Measurements from ENCODE around the gene SOX6. TPM values are rescaled to one million over a fixed set of nuclear protein-coding genes. Genes with fewer than 3 reads are reported as not detected.
"Not testable (repeated sequence)": the region's sequence is repeated elsewhere in the genome, so short reads cannot be mapped to it uniquely, and the experiment has no call there.

The SOX6 gene
- total RNA-seq, 2 experiments from 2014 or later = not detected

DNA sequence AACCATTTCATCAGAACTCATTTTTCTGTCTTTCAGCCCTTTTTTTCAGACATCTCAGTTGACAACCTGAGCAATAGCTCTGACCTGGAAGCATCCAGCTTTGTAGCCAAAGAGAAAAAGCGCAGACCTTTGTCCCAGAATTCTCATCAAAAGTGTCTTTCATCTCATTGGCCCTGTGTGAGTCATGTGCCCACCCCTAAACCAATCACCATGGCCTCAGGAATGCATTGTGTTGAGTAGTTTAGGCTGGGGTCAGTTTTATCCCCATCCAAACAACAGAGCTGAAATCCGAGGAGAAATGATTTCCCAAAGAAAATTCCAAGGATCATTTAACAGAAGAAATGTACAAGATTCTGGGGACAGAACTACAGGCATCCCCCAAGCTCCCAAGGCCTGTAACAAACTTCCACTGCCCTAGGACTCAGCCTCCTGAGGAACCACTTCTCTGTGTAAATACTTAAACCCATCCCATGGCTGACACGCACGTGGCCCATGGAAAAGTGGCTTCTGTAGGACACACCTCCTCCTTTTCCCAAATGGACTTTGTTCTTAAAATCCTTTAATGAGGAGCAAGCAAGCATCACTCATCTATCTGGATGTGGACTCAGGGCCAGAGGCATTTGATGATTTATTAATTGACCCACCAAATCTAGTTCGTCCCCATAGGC lies 429.0 kb downstream of the SOX6 start:
- ATAC-seq (no peak), DNase-seq (no peak)
- POLR2A ChIA-PET = no interaction called here
- H3K27ac Mint-ChIP-seq = no peak overlapping the region
- no peaks in the 10 kb centered on the region for H3K27me3 Mint-ChIP-seq (ENCODE audit: low read depth)
- no peaks in the 10 kb centered on the region for H3K36me3 Mint-ChIP-seq (ENCODE audit: low read depth)
- no peak overlapping the region for H3K4me3 Mint-ChIP-seq
- H3K9me3 Mint-ChIP-seq (ENCODE audit: insufficient read depth) = no peaks in the 10 kb centered on the region
- CTCF ChIA-PET = interaction anchor here (1.0 kb wide), 1 partner anchor 14 kb away, joined by 4 read pairs; no protein-coding TSS in a partner anchor
- H3K4me1 Mint-ChIP-seq (ENCODE audit: low read depth) = no peaks in the 10 kb centered on the region

DNA sequence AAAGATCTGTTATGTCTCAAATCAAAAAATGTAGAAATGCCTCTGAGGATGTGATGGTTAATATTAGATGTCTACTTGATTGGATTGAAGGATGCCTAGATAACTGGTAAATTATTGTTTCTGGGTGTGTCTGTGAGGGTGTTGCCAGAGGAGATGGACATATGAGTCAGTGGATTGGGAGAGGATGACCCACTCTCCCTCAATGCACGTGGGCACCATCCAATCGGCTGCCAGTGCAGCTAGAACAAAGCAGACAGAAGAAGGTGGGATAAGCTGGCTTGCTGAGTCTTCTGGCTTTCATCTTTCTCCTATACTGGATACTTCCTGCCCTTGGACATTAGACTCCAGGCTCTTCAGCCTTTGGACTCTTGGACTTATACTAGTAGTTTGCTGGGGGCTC lies 430.3 kb downstream of the SOX6 start:
- no peaks in the 10 kb centered on the region for H3K9me3 Mint-ChIP-seq (ENCODE audit: insufficient read depth)
- CTCF ChIA-PET = no interaction called here
- ATAC-seq = no peak

DNA sequence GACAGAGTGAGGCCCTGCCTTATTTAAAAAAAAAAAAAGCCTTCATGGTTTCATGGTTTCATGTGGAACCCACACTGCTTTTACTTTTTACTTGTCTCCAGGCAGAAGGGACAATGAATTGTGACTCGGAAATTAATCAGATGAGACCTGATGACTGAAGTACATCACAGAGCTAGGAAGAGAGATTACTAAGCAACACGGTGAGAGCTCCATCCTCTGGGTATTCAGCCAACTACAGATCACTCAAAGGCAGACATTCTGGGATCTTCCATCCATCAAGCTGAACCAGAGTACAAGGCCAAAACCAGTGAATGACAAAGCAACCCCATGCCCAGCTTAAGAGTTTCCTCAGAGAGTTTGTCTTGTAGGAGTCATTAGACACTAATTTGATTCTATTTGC lies 433.2 kb downstream of the SOX6 start:
- Mint-ChIP-seq H3K27ac (no peak overlapping the region), H3K9me3 (ENCODE audit: insufficient read depth) (no peaks in the 10 kb centered on the region), H3K36me3 (ENCODE audit: low read depth) (no peaks in the 10 kb centered on the region), H3K4me3 (no peak overlapping the region), H3K4me1 (ENCODE audit: low read depth) (no peaks in the 10 kb centered on the region), H3K27me3 (ENCODE audit: low read depth) (no peaks in the 10 kb centered on the region)
- CTCF ChIA-PET = no interaction called here
- DNase-seq (no peak), ATAC-seq (no peak)
- POLR2A ChIA-PET = no interaction called here

More for the DNA sequence above, 430.3 kb downstream of the SOX6 start:
- Mint-ChIP-seq H3K27ac (no peak overlapping the region), H3K4me1 (ENCODE audit: low read depth) (no peaks in the 10 kb centered on the region), H3K4me3 (no peak overlapping the region), H3K27me3 (ENCODE audit: low read depth) (no peaks in the 10 kb centered on the region), H3K36me3 (ENCODE audit: low read depth) (no peaks in the 10 kb centered on the region)
- DNase-seq = no peak
- POLR2A ChIA-PET = no interaction called here

DNA sequence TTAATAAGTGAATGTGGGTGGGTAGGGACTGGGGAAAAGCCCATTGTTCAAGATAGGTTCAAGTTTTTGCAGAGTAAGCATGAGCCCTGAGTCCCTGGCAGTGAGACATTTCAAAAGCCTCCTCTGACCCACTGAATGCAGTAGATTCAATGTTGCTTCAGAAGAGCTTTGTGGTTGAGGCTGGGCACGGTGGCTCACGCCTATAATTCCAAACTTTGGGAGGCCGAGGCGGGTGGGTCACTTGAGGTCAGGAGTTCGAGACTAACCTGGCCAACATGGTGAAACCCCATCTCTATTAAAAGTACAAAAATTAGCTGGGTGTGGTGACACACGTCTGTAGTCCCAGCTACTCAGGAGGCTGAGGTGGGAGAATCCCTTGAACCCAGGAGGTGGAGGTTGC lies 433.6 kb downstream of the SOX6 start:
- H3K36me3 Mint-ChIP-seq (ENCODE audit: low read depth); POLR2A ChIA-PET; H3K27me3 Mint-ChIP-seq (ENCODE audit: low read depth); H3K27ac Mint-ChIP-seq; H3K4me1 Mint-ChIP-seq (ENCODE audit: low read depth); CTCF ChIA-PET; ATAC-seq; H3K4me3 Mint-ChIP-seq; H3K9me3 Mint-ChIP-seq (ENCODE audit: insufficient read depth); DNase-seq: not testable (repeated sequence)

DNA sequence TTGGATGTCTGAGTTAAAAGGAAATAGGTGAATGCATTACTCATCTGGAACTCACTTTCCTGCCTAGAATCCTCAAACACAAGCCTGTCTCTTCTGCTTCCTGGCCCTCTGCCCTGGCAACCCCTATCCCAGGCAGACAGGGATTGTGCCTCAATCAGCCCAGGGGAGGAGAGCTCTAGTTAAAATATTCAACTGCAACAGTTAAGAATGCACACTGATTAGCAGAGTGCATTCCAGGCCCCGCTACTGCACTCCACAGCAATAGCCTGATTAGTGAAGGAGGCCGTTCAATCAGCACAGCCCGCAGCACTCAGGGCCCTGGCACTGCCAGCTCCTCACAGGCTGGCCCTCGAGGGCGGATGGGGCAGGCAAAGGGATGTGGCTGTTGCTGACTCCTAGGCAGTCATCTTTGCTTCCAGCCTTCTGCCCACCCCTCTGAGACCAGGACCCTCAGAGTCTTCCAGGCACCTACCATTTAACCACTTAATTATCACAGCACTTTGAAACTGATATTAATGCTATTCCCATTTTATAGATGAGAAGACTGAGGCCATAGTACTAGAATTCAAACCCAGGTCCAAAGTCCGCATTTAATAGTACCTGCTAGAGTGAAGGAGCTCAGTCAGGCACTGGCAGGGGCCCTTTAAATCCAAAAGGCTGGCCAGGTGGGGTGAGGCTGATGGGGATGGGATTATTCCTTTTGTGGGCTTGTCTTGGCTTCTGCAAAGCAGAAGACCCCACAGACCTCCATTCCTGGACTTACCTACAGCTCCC lies 435.3 kb downstream of the SOX6 start:
- DNase-seq (no peak), ATAC-seq (no peak)
- H3K36me3 Mint-ChIP-seq (ENCODE audit: low read depth) = no peaks in the 10 kb centered on the region
- CTCF ChIA-PET = no interaction called here
- POLR2A ChIA-PET = no interaction called here
- H3K4me1 Mint-ChIP-seq (ENCODE audit: low read depth) = no peaks in the 10 kb centered on the region
- H3K9me3 Mint-ChIP-seq (ENCODE audit: insufficient read depth) = no peaks in the 10 kb centered on the region
- H3K27me3 Mint-ChIP-seq (ENCODE audit: low read depth) = no peaks in the 10 kb centered on the region
- H3K27ac Mint-ChIP-seq = no peak overlapping the region
- H3K4me3 Mint-ChIP-seq = no peak overlapping the region

DNA sequence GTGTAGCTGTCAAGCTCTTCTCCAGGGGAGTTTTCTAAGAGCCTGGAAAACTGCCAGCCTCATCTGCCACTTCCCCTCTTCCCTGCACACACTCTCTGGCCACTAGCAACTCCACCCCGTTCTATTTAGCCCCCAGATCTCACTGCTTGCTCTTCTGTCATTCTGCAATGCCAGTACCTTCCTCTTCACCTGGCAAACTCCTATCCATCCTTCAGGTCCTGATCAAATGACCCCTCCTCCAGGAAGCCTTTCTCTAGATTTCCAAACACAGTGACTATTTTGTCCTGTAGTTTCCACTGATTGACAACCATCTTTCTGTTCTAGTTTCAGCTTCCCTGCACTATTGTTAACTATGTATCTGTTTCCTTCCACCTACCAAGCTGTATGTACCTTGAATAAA lies 437.7 kb downstream of the SOX6 start:
- no peaks in the 10 kb centered on the region for H3K27me3 Mint-ChIP-seq (ENCODE audit: low read depth)
- no peaks in the 10 kb centered on the region for H3K4me1 Mint-ChIP-seq (ENCODE audit: low read depth)
- ChIA-PET POLR2A (no interaction called here), CTCF (interaction anchor here (1.3 kb wide), 1 partner anchor 99 kb away, joined by 3 read pairs; no protein-coding TSS in a partner anchor)
- no peaks in the 10 kb centered on the region for H3K9me3 Mint-ChIP-seq (ENCODE audit: insufficient read depth)
- no peak overlapping the region for H3K27ac Mint-ChIP-seq
- DNase-seq (no peak), ATAC-seq (no peak)
- no peaks in the 10 kb centered on the region for H3K36me3 Mint-ChIP-seq (ENCODE audit: low read depth)
- no peak overlapping the region for H3K4me3 Mint-ChIP-seq

DNA sequence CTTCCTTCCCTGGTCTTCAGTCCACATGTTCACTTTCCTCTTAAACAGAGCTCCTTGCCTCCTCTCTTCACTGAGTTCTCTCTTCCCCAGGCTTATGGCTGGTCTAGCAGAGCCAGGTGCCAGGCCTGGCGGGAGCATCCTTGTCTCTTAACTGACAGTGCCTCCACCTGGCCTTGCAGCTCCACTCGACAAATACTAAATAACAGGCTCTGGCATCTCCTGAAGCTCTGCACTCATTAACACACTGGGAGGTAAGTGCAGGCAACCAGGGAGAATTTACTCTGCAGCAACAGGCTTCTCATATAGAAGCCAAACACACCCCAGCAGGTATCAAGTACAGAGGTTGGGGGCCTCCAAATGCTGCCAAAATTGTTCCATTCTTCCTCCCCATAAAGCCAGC lies 438.1 kb downstream of the SOX6 start:
- ChIA-PET CTCF (interaction anchor here (0.6 to 1.3 kb wide), 2 partner anchors 99 to 200 kb away, joined by 3 to 5 read pairs; no protein-coding TSS in a partner anchor), POLR2A (no interaction called here)
- no peak for DNase-seq
- Mint-ChIP-seq H3K27me3 (ENCODE audit: low read depth) (no peaks in the 10 kb centered on the region), H3K9me3 (ENCODE audit: insufficient read depth) (no peaks in the 10 kb centered on the region), H3K36me3 (ENCODE audit: low read depth) (no peaks in the 10 kb centered on the region), H3K4me3 (no peak overlapping the region), H3K27ac (no peak overlapping the region), H3K4me1 (ENCODE audit: low read depth) (no peaks in the 10 kb centered on the region)
- no peak for ATAC-seq
